Vagina (tissue), 2 donors: ENCODE results near the gene NFIX.

ENCODE experiments used
- POLR2A ChIP-seq, 2 donors: fragments of 450-650 bp; IDR thresholded peaks; one replicate each; pipeline ENCODE4 v1.6.1; 2017; ENCODE audit warnings: antibody characterized with exemption in 2 of 2, mild to moderate bottlenecking in 2 of 2, moderate library complexity in 2 of 2
- POLR2AphosphoS5 ChIP-seq, 2 donors: sonication (generic); formaldehyde crosslinking; IDR thresholded peaks; one replicate each; pipeline ENCODE4 v1.9.0; 2017; ENCODE audit warnings: antibody characterized with exemption in 2 of 2, mild to moderate bottlenecking in 2 of 2, low read depth in 1 of 2; ENCODE audit not compliant: insufficient read depth in 1 of 2
- TF ChIP-seq, protein P1 (sequence below), 3 experiments: fragments of 450-650 bp in 2 of 3; fragments of 200-600 bp in 1 of 3; sonication (generic) in 1 of 3; IDR thresholded peaks; one replicate each; pipeline ENCODE4 v1.5.1; 2017 to 2019; ENCODE audit warnings: antibody characterized with exemption in 3 of 3, mild to moderate bottlenecking in 2 of 3, moderate library complexity in 2 of 3

DNA sequence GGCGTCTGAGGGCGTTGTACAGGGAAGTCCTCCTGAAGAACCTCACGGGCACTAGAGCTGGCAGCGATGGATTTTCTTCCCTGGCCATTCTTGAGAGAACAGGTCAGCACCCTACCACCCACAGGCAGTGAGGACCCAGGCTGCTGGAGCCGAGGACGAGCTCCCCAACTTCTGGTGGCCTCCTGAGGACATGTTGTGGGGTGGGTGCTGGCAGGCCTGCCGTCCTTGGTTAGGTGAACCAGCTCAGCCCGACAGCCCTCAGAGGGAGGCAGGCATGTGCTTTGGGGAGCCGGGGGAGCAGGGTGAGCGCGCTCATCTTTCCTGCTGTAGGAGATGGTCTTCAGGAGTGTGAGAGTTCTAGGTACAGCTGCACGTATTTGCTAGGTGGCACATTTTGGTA is 92.0 kb downstream of the NFIX start:
- TF ChIP-seq, protein P1, sequence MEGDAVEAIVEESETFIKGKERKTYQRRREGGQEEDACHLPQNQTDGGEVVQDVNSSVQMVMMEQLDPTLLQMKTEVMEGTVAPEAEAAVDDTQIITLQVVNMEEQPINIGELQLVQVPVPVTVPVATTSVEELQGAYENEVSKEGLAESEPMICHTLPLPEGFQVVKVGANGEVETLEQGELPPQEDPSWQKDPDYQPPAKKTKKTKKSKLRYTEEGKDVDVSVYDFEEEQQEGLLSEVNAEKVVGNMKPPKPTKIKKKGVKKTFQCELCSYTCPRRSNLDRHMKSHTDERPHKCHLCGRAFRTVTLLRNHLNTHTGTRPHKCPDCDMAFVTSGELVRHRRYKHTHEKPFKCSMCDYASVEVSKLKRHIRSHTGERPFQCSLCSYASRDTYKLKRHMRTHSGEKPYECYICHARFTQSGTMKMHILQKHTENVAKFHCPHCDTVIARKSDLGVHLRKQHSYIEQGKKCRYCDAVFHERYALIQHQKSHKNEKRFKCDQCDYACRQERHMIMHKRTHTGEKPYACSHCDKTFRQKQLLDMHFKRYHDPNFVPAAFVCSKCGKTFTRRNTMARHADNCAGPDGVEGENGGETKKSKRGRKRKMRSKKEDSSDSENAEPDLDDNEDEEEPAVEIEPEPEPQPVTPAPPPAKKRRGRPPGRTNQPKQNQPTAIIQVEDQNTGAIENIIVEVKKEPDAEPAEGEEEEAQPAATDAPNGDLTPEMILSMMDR (IDR thresholded peaks at IDR 0.05), result no peak
- no peak for TF ChIP-seq POLR2A (IDR thresholded peaks at IDR 0.05)
- TF ChIP-seq POLR2AphosphoS5 (IDR thresholded peaks at IDR 0.05; ENCODE audit: insufficient read depth in 1 of 2, low read depth in 1 of 2), result no peak
